Heart left ventricle (tissue), 16 donors: Measurements from ENCODE around the gene ZNF638. TPM values are rescaled to one million over a fixed set of nuclear protein-coding genes. Genes with fewer than 3 reads are reported as not detected.
"Not testable (repeated sequence)": the region's sequence is repeated elsewhere in the genome, so short reads cannot be mapped to it uniquely, and the experiment has no call there.

Source experiments
- ATAC-seq, 4 donors: fragments of 200-7000 bp; cut with Tn5 transposase; one replicate each; pipeline ENCODE4 v1.9.1; 2020 to 2022; ENCODE audit warnings: moderate library complexity in 4 of 4, mild to moderate bottlenecking in 3 of 4, moderate number of reproducible peaks in 1 of 4
- DNase-seq, 5 donors: peaks; one replicate each; pipeline ENCODE4 v3.0.0-alpha.2; 2020
- H3K27ac ChIP-seq, 12 donors: fragments of 200-600 bp; sonication (generic) in 4 of 12; one replicate each; pipeline versions ENCODE4 v1.5.0 to v1.8.0; 2016 to 2022; ENCODE audit warnings: mild to moderate bottlenecking in 2 of 12
- H3K27me3 ChIP-seq, 9 donors: fragments of 200-600 bp; sonication (generic) in 2 of 9; one replicate each; pipeline versions ENCODE4 v1.5.1 to v1.8.0; 2016 to 2022; ENCODE audit warnings: mild to moderate bottlenecking in 3 of 9
- H3K36me3 ChIP-seq, 9 donors: fragments of 200-600 bp; sonication (generic) in 2 of 9; one replicate each; pipeline versions ENCODE4 v1.5.0 to v1.8.0; 2018 to 2022; ENCODE audit warnings: mild to moderate bottlenecking in 2 of 9
- H3K4me1 ChIP-seq, 12 donors: fragments of 200-600 bp; sonication (generic) in 4 of 12; one replicate each; pipeline versions ENCODE4 v1.5.0 to v1.8.0; 2016 to 2022; ENCODE audit warnings: mild to moderate bottlenecking in 3 of 12
- H3K4me3 ChIP-seq, 12 donors: fragments of 200-600 bp; sonication (generic) in 4 of 12; one replicate each; pipeline versions ENCODE4 v1.5.0 to v1.8.0; 2017 to 2022; ENCODE audit warnings: mild to moderate bottlenecking in 9 of 12, moderate library complexity in 4 of 12
- H3K9me3 ChIP-seq, 12 donors: fragments of 200-600 bp; sonication (generic) in 4 of 12; one replicate each; pipeline versions ENCODE4 v1.5.0 to v1.8.0; 2016 to 2022; ENCODE audit warnings: mild to moderate bottlenecking in 1 of 12
- CTCF ChIP-seq, 12 donors: fragments of 200-600 bp; sonication (generic) in 4 of 12; IDR thresholded peaks; one replicate each; pipeline versions ENCODE4 v1.5.0 to v1.8.0; 2018 to 2022; ENCODE audit warnings: antibody characterized with exemption in 12 of 12, mild to moderate bottlenecking in 5 of 12
- POLR2A ChIP-seq, 2 donors: fragments of 450-650 bp; IDR thresholded peaks; one replicate each; pipeline ENCODE4 v1.6.1; 2017; ENCODE audit warnings: antibody characterized with exemption in 2 of 2, mild to moderate bottlenecking in 2 of 2, moderate library complexity in 2 of 2
- WGBS, 4 donors: extraction: QIAGEN DNeasy Blood & Tissue Kit in 2 of 4; methylation state at CpG; one replicate each; pipeline versions ENCODE4 v1.1.5 to v1.1.7; 2013 to 2018; 5-methylcytosine and 5-hydroxymethylcytosine counted together
- intact Hi-C, 10 donors: fragments of 100-400 bp; cut with DNase I; formaldehyde crosslinking; loops; one replicate each; pipeline versions ENCODE4 v1.11.1 to v1.14.2; 2022
- polyA plus RNA-seq, 2 donors: library from polyadenylated mRNA; stranded (reverse); fragments of 200-250 nt; gene quantifications; one replicate each; pipeline ENCODE4 v1.2.3, GENCODE V29; 2013
- total RNA-seq, 9 donors: library from RNA; depleted of rRNA in 2 of 9; stranded (reverse); fragments of >200 nt in 2 of 9; fragmentation: NEBNext Ultra II Directional in 3 of 9; extraction: Animal tissue kit (Norgen Biotek cat#: 25700) in 3 of 9; gene quantifications; one replicate each; pipeline versions ENCODE4 v1.1.0 to v1.2.4, GENCODE V29; 2016 to 2023
- donor health status: ischemic (EF 13 %, LVEDD 7.1; RV severe dilation, severe dysfunction).
- donor health status: healthy with polysubstance abuse.
- donor health status: DM: no; HTN: yes; CAD: no.
- donor health status: DM: no; HTN: no; CAD: no.
- donor health status: ischemic (EF 25% LVEDD 6.9; RV normal size, moderate dysfunction).
- donor health status: ischemic (EF 25% LVEDD 5.7; RV mildly dilated, moderate dysfunction).
- donor health status: healthy.
- donor health status: DM: yes; HTN: yes; CAD: no.
- donor health status: ischemic (EF 35%, LVEDD 5.7; RV mildly dilated, moderate dysfunction).
- donor health status: nonischemic (EF 11% LVEDD 7.7; RV severe dilation, severe dysfunction).
- donor health status: DM: yes; HTN: yes; CAD: no.
- donor health status: PGD.
- donor health status: ischemic (EF 29% LVEDD 5.4; RV normal size, mild dysfunction).
- donor health status: nonischemic (EF 23%, LVEDD 6.1; RV moderate dilation, normal function).

ZNF638 gene
- total and polyA plus RNA-seq, 11 donors: 48.6 to 118 (median 84.1) TPM

- intact Hi-C loops: no loop called here
- Histone ChIP-seq H3K4me1 (peaks cover 0 to 35% (median 8%) of the 10 kb centered on the region in 12 donors), H3K36me3 (peaks cover 0 to 88% (median 67%) of the 10 kb centered on the region in 9 donors), H3K27me3 (no peaks in the 10 kb centered on the region), H3K4me3 (no peak overlapping the region), H3K9me3 (no peaks in the 10 kb centered on the region), H3K27ac (peak overlapping the region in 5 of 12 donors; percentile 11 to 59 (median 25))
- 48 to 66% (median 58%) methylated on average over 3 of the region's 3 CpGs for WGBS, 4 donors
- TF ChIP-seq CTCF (IDR thresholded peaks at IDR 0.05) (no peak), POLR2A (IDR thresholded peaks at IDR 0.05) (no peak)
- ATAC-seq: peak in 3 of 4 donors; percentile 22 to 54 (median 29)
- no peak for DNase-seq
Observed at GRCh38 chr2:71423817-71424420, 92.3 kb downstream of the ZNF638 start.

GRCh38 chr2:71426721-71427120 lies 95.1 kb downstream of the ZNF638 start:
- Histone ChIP-seq H3K27me3 (no peaks in the 10 kb centered on the region), H3K27ac (peak overlapping the region in 1 of 12 donors; percentile 17), H3K4me1 (peaks cover 0 to 35% (median 8%) of the 10 kb centered on the region in 12 donors), H3K4me3 (no peak overlapping the region), H3K36me3 (peaks cover 0 to 94% (median 91%) of the 10 kb centered on the region in 9 donors), H3K9me3 (no peaks in the 10 kb centered on the region)
- DNase-seq (no peak), ATAC-seq (no peak)
- TF ChIP-seq POLR2A (IDR thresholded peaks at IDR 0.05) (no peak), CTCF (IDR thresholded peaks at IDR 0.05) (no peak)
- intact Hi-C loops: no loop called here
- WGBS, 4 donors: 95 to 96% (median 96%) methylated on average over 2 of the region's 2 CpGs

DNA sequence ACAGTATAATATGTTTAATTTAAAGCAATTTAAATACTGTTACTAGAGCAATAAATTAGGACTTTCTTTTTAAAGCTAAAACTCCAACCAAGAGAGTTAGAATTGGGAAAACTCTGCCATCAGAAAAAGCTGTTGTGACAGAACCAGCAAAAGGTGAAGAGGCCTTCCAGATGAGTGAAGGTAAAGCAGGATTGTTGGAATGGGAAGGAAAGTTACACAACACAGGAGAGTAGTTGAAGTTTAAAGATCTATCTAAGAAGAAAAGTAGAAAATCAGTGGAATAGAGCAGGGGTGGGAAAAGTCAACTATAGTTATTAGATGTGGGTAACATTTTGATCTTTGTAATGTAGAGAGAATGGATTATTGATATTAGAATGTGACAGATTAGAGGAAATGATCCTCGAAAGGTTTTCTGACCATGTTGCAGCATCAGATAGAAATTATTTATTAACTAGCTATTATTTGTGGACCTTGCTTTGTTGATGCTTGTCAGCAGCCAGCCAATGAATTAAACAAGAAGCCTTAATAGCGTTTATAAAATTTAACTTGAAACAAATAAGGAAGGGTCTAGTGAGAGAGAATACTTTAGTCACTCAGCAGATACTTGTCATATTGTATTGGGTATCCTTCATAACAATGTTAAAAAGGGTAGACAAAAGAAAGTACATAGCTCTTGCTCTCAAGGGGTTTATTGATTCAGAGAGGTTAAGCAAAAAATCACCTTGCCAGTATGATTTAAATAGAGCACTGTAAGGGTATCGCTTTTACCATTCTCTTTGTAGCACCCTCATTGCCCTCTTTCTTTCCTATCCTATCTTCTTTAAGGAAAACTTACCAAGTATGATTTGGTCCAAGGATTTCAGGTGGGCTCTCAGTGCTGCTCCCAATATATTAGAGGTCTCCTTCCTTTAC lies 97.1 kb downstream of the ZNF638 start:
- Histone ChIP-seq H3K4me1 (peaks cover 0 to 26% (median 3%) of the 10 kb centered on the region in 12 donors), H3K27me3 (no peaks in the 10 kb centered on the region), H3K36me3 (peaks cover 2 to 100% (median 96%) of the 10 kb centered on the region in 9 donors), H3K9me3 (no peaks in the 10 kb centered on the region), H3K27ac (no peak overlapping the region), H3K4me3 (no peak overlapping the region)
- no peak for DNase-seq
- intact Hi-C loops: no loop called here
- 94 to 98% (median 96%) methylated on average over 3 of the region's 3 CpGs for WGBS, 4 donors
- no peak for ATAC-seq
- TF ChIP-seq CTCF (IDR thresholded peaks at IDR 0.05) (no peak), POLR2A (IDR thresholded peaks at IDR 0.05) (no peak)

GRCh38 chr2:71445142-71445541 lies 113.6 kb downstream of the ZNF638 start:
- peaks cover 0 to 13% (median 0%) of the 10 kb centered on the region in 12 donors for H3K4me1 ChIP-seq
- H3K27me3 ChIP-seq, H3K9me3 ChIP-seq, H3K4me3 ChIP-seq, DNase-seq, ATAC-seq, intact Hi-C loops, H3K27ac ChIP-seq: not testable (repeated sequence)
- H3K36me3 ChIP-seq: peaks cover 0 to 16% (median 0%) of the 10 kb centered on the region in 9 donors
- 83 to 89% (median 85%) methylated on average over 5 of the region's 5 CpGs for WGBS, 4 donors
